ENCODE measurements around the gene NT5C2.
"Not testable (repeated sequence)": the region's sequence is repeated elsewhere in the genome, so short reads cannot be mapped to it uniquely, and the experiment has no call there.

Gene NT5C2

DNA sequence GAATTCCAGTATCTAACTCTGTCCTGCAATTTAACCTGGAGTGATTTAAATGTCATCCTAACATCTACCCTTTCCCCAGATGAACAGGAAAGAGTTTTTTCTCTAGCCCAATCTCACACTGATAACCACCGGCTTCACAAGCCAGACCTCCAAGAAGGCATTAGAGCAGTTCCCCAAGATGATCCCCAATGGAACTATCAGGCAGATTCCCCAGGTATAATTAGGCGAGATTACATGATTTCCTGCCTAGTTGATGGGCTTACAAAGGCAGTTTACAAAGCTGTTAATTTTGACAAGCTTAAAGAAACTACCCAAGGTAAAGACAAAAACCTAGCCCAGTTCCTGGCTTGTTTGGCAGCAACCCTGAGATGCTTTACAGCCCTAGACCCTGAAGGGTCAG is 14.1 kb upstream of the NT5C2 start:
- no peak for DNase-seq (ENCODE audit: low read depth)
- no peak overlapping the region for H3K4me3 ChIP-seq (ENCODE audit: low read length)
- TF ChIP-seq, protein P1, sequence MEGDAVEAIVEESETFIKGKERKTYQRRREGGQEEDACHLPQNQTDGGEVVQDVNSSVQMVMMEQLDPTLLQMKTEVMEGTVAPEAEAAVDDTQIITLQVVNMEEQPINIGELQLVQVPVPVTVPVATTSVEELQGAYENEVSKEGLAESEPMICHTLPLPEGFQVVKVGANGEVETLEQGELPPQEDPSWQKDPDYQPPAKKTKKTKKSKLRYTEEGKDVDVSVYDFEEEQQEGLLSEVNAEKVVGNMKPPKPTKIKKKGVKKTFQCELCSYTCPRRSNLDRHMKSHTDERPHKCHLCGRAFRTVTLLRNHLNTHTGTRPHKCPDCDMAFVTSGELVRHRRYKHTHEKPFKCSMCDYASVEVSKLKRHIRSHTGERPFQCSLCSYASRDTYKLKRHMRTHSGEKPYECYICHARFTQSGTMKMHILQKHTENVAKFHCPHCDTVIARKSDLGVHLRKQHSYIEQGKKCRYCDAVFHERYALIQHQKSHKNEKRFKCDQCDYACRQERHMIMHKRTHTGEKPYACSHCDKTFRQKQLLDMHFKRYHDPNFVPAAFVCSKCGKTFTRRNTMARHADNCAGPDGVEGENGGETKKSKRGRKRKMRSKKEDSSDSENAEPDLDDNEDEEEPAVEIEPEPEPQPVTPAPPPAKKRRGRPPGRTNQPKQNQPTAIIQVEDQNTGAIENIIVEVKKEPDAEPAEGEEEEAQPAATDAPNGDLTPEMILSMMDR (IDR thresholded peaks at IDR 0.05; ENCODE audit: insufficient read depth, low read depth, low read length, missing control alignments) = no peak

DNA sequence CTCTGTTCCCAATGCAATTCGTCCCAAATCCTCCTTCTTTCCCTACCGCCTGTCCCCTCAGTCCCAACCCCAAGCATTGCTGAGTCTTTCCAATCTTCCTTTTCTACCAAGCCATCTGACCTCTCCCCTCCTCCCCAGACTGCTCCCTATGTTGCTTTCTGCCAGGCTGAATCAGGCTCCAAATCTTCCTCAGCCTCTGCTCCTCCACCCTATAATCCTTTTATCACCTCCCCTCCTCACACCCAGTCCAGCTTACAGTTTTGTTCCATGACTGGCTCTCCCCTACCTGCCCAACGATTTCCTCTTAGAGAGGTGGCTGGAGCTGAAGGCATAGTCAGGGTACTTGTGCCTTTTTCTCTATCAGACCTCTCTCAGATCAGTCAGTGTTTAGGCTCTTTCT is 13.6 kb upstream of the NT5C2 start:
- not testable (repeated sequence) for DNase-seq (ENCODE audit: low read depth); H3K4me3 ChIP-seq (ENCODE audit: low read length)

DNA sequence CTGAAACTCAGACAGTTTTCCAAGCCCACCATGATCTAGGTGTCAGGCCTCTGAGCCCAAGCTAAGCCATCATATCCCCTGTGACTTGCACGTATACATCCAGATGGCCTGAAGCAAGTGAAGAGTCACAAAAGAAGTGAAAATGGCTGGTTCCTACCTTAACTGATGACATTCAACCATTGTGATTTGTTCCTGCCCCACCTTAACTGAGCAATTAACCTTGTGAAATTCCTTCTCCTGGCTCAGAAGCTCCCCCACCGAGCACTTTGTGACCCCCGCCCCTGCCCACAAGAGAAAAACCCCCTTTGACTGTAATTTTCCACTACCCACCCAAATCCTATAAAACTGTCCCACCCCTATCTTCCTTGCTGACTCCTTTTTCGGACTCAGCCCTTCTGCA is 12.3 kb upstream of the NT5C2 start:
- not testable (repeated sequence) for H3K4me3 ChIP-seq (ENCODE audit: low read length); DNase-seq (ENCODE audit: low read depth)

DNA sequence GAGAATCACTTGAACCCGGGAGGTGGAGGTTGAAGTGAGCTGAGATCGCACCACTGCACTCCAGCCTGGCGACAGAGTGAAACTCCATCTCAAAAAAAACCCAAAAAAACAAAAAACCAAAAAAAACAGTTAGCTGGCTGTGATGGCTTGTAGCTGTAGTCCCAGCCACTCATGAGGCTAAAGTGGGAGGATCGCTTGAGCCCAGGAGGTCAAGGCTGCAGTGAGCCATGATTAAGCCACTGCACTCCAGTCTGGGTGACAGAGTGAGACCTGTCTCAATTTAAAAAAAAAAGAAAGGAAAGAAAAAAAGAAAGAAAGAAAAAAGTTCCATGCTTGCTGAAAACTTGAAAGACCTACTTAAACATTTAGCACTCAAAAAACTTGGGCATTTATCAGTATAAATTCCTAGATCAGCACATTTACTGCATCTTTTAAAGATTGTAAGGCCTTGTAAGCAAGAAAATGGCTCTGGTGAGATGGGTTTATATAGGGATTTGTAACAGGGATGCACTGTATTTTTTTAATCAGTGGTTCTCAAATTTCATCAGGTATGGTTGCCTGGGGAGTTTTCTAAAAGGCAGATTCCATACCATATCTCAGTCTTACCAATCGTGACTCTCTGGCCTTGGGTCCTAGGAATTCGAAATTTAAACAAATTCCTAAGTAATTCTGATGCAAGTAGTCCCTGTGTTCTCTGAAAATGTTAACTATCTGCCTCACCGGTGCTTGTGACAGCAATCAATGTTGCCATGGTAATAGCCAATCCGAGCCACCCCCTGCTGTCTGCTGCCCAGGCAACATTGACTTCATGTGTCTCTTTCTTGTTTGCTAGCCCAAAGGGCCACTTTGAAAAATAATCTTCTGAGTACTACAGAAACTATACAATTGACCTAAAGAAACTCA is 11.5 kb upstream of the NT5C2 start:
- TF ChIP-seq, protein P1 (IDR thresholded peaks at IDR 0.05; ENCODE audit: insufficient read depth, low read depth, low read length, missing control alignments) = no peak
- DNase-seq (ENCODE audit: low read depth) = no peak
- no peak overlapping the region for H3K4me3 ChIP-seq (ENCODE audit: low read length)

DNA sequence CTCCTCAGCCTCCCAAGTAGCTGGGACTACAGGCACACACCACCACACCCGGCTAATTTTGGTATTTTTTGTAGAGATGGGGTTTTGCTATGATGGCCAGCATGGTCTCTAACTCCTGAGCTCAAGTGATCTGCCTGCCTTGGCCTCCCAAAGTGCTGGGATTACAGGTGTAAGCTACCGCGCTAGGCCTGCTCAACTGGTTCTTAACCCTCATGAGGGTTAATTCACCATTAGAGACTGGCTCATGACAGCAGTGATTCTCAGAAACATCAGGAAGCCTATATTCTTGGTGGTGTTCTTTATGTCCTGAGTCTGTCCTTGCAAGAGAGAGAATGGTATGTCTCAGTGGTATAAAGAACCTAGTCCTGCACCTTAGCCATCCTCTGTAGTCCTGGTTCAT is 10.4 kb upstream of the NT5C2 start:
- peak; percentile 26 for DNase-seq (ENCODE audit: low read depth)
- TF ChIP-seq, protein P1 (IDR thresholded peaks at IDR 0.05; ENCODE audit: insufficient read depth, low read depth, low read length, missing control alignments) = no peak

DNA sequence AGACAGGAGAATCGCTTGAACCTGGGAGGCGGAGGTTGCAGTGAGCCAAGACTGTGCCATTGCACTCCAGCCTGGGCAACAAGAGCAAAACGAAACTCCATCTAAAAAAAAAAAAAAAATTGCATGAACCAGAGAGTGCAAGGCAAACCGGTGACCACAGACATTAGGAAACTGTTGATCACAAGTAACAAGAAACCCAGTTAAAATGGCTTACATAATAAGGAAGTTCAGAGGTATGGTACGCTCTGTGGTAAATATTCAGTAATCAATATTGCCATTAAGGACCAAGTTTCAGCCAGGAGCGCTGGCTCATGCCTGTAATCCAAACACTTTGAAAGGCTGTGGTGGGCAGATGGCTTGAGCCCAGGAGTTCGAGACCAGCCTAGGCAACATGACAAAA is 9.2 kb upstream of the NT5C2 start:
- no peak for DNase-seq (ENCODE audit: low read depth)
- TF ChIP-seq, protein P1 (IDR thresholded peaks at IDR 0.05; ENCODE audit: insufficient read depth, low read depth, low read length, missing control alignments) = no peak
- H3K4me3 ChIP-seq (ENCODE audit: low read length) = no peak overlapping the region

More for the DNA sequence above, 10.4 kb upstream of the NT5C2 start:
- no peak overlapping the region for H3K4me3 ChIP-seq (ENCODE audit: low read length)

DNA sequence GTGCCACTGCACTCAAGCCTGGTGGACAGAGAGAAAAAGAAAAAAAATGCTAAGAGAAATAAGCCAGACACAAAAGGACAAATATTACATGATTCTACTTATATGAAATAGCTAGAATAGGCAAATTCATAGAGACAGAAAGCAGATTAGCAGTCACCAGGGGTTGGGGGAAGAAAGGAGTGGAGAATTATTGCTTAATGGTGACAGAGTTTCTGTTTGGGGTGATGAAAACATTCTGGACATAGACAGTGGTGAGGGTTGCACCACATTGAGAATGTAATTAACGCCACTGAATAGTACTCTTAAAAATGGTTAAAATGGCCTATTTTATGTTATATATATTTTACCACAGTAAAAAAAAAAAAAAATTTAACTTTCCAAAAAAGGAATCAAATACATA is 6.4 kb upstream of the NT5C2 start:
- no peak overlapping the region for H3K4me3 ChIP-seq (ENCODE audit: low read length)
- no peak for DNase-seq (ENCODE audit: low read depth)
- TF ChIP-seq, protein P1 (IDR thresholded peaks at IDR 0.05; ENCODE audit: insufficient read depth, low read depth, low read length, missing control alignments) = no peak

DNA sequence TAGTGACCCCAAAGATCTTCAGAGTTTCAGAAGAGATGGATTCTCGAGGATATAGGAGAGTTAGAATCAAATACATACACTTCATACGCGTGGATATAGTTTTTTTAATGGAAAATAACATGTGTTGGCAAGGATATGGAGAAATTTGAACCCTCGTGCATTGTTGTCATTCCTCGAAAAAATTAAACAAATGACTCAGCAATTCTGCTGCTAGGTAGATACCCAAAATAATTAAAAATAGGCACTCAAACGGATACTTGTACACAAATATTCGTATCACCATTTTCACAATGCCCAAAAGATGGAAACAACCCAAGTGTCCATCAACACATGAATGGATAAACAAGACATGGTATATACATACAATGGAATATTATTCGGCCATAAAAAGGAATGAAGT is 5.6 kb upstream of the NT5C2 start:
- no peak overlapping the region for H3K4me3 ChIP-seq (ENCODE audit: low read length)
- TF ChIP-seq, protein P1 (IDR thresholded peaks at IDR 0.05; ENCODE audit: insufficient read depth, low read depth, low read length, missing control alignments) = no peak
- no peak for DNase-seq (ENCODE audit: low read depth)
